Activated B cell treated with CpG ODN at 0.5 μM for 24 hours (primary cell): ENCODE results near the gene NT5DC3. TPM values are rescaled to one million over a fixed set of nuclear protein-coding genes. Genes with fewer than 3 reads are reported as not detected.

Source experiments
- ATAC-seq: fragments of 200-7000 bp; cut with Tn5 transposase; one replicate; pipeline ENCODE4 v1.10.0; 2021; ENCODE audit warnings: low read depth, mild to moderate bottlenecking, moderate library complexity
- CTCF ChIA-PET: fragments of 350-600 bp; sonication (Branson Sonifier 250); formaldehyde crosslinking; loops from one replicate; lab custom pipeline; 2021; ENCODE audit warnings: antibody characterized with exemption; lab: Charles Lee
- POLR2A ChIA-PET: fragments of 350-600 bp; sonication (Branson Sonifier 250); formaldehyde crosslinking; loops from one replicate; lab custom pipeline; 2021; ENCODE audit warnings: antibody characterized with exemption; lab: Charles Lee
- DNase-seq: peaks from one replicate; pipeline ENCODE4 v3.0.0; 2022
- H3K27ac Mint-ChIP-seq: one replicate; pipeline ENCODE4 v1.8.0; 2020; ENCODE audit warnings: mixed read lengths
- H3K27me3 Mint-ChIP-seq: one replicate; pipeline ENCODE4 v1.8.0; 2021; ENCODE audit warnings: mixed read lengths
- H3K36me3 Mint-ChIP-seq: one replicate; pipeline ENCODE4 v1.8.0; 2021; ENCODE audit warnings: low read depth, mixed read lengths
- H3K4me1 Mint-ChIP-seq: one replicate; pipeline ENCODE4 v1.8.0; 2021; ENCODE audit warnings: mixed read lengths
- H3K4me3 Mint-ChIP-seq: one replicate; pipeline ENCODE4 v1.8.0; 2020; ENCODE audit warnings: mild to moderate bottlenecking, mixed read lengths
- H3K9me3 Mint-ChIP-seq: one replicate; pipeline ENCODE4 v1.8.0; 2020; ENCODE audit warnings: mixed read lengths
- CTCF ChIP-seq: fragments of 200-600 bp; IDR thresholded peaks from one replicate; pipeline ENCODE4 v1.8.0; 2022; ENCODE audit warnings: antibody characterized with exemption, mild to moderate bottlenecking
- intact Hi-C: fragments of 100-400 bp; cut with micrococcal nuclease; formaldehyde crosslinking; loops from one replicate; pipeline ENCODE4 v1.15.1; 2024
- total RNA-seq: library from RNA; stranded (reverse); gene quantifications from 2 replicates; pipeline ENCODE4 v1.2.3, GENCODE V29; 2022

Gene NT5DC3
- total RNA-seq, 1 donor from 2014 or later = 11.6 TPM

- ATAC-seq (no peak), DNase-seq (no peak)
- H3K4me3 Mint-ChIP-seq = no peak overlapping the region
- POLR2A ChIA-PET = no interaction called here
- H3K4me1 Mint-ChIP-seq = no peaks in the 10 kb centered on the region
- CTCF ChIA-PET = no interaction called here
- intact Hi-C loops = no loop called here
- no peak overlapping the region for H3K27ac Mint-ChIP-seq
- H3K9me3 Mint-ChIP-seq = no peaks in the 10 kb centered on the region
- TF ChIP-seq CTCF = no peak
- H3K36me3 Mint-ChIP-seq = peaks cover 27% of the 10 kb centered on the region
- H3K27me3 Mint-ChIP-seq = no peaks in the 10 kb centered on the region
These were observed 75.7 kb downstream of the NT5DC3 start for GRCh38 chr12:103765322-103765721.

GRCh38 chr12:103762473-103762872, 78.6 kb downstream of the NT5DC3 start:
- CTCF ChIA-PET = no interaction called here
- TF ChIP-seq CTCF = no peak
- Mint-ChIP-seq H3K27me3 (no peaks in the 10 kb centered on the region), H3K36me3 (peaks cover 27% of the 10 kb centered on the region), H3K9me3 (no peaks in the 10 kb centered on the region), H3K4me1 (no peaks in the 10 kb centered on the region), H3K27ac (no peak overlapping the region), H3K4me3 (no peak overlapping the region)
- intact Hi-C loops = no loop called here
- DNase-seq = no peak
- no peak for ATAC-seq
- POLR2A ChIA-PET = no interaction called here

- H3K36me3 Mint-ChIP-seq = peaks cover 6% of the 10 kb centered on the region
- no peak overlapping the region for H3K27ac Mint-ChIP-seq
- no peak overlapping the region for H3K4me3 Mint-ChIP-seq
- TF ChIP-seq CTCF = no peak
- ChIA-PET CTCF (no interaction called here), POLR2A (no interaction called here)
- H3K27me3 Mint-ChIP-seq = no peaks in the 10 kb centered on the region
- DNase-seq = no peak
- ATAC-seq = no peak
- no peaks in the 10 kb centered on the region for H3K9me3 Mint-ChIP-seq
- no peaks in the 10 kb centered on the region for H3K4me1 Mint-ChIP-seq
- intact Hi-C loops = no loop called here
These were observed 82.5 kb downstream of the NT5DC3 start for GRCh38 chr12:103758310-103759089.

GRCh38 chr12:103757248-103757647, 83.8 kb downstream of the NT5DC3 start:
- DNase-seq (no peak), ATAC-seq (no peak)
- H3K9me3 Mint-ChIP-seq = no peaks in the 10 kb centered on the region
- no peaks in the 10 kb centered on the region for H3K36me3 Mint-ChIP-seq
- no peaks in the 10 kb centered on the region for H3K4me1 Mint-ChIP-seq
- no peak for TF ChIP-seq CTCF
- ChIA-PET POLR2A (no interaction called here), CTCF (no interaction called here)
- no peak overlapping the region for H3K4me3 Mint-ChIP-seq
- no peaks in the 10 kb centered on the region for H3K27me3 Mint-ChIP-seq
- intact Hi-C loops = no loop called here
- H3K27ac Mint-ChIP-seq = no peak overlapping the region

- ChIA-PET CTCF (no interaction called here), POLR2A (no interaction called here)
- H3K4me3 Mint-ChIP-seq = no peak overlapping the region
- H3K27ac Mint-ChIP-seq = no peak overlapping the region
- no peaks in the 10 kb centered on the region for H3K27me3 Mint-ChIP-seq
- intact Hi-C loops = no loop called here
- no peaks in the 10 kb centered on the region for H3K36me3 Mint-ChIP-seq
- no peak for TF ChIP-seq CTCF
- DNase-seq (no peak), ATAC-seq (no peak)
- no peaks in the 10 kb centered on the region for H3K4me1 Mint-ChIP-seq
- no peaks in the 10 kb centered on the region for H3K9me3 Mint-ChIP-seq
These were observed 84.6 kb downstream of the NT5DC3 start for GRCh38 chr12:103756443-103756842.
